ENCODE measurements around the gene MBNL3. TPM values are rescaled to one million over a fixed set of nuclear protein-coding genes. Genes with fewer than 3 reads are reported as not detected.
"Not testable (repeated sequence)": the region's sequence is repeated elsewhere in the genome, so short reads cannot be mapped to it uniquely, and the experiment has no call there.

MBNL3 gene
- total RNA-seq, 2 experiments from 2014 or later, result 30.0 TPM

- Mint-ChIP-seq H3K27ac (peak overlapping the region; percentile 15), H3K4me1 (ENCODE audit: low read depth) (peaks cover 20% of the 10 kb centered on the region), H3K4me3 (no peak overlapping the region), H3K9me3 (ENCODE audit: insufficient read depth) (no peaks in the 10 kb centered on the region), H3K27me3 (ENCODE audit: low read depth) (no peaks in the 10 kb centered on the region), H3K36me3 (ENCODE audit: low read depth) (peaks cover 2% of the 10 kb centered on the region)
- ATAC-seq, result no peak
- no peak for DNase-seq
- POLR2A ChIA-PET, result no interaction called here
- CTCF ChIA-PET, result no interaction called here
These were observed 14.1 kb downstream of the MBNL3 start for GRCh38 chrX:132474544-132475248.

GRCh38 chrX:132472397-132472796 lies 16.4 kb downstream of the MBNL3 start:
- Mint-ChIP-seq H3K4me1 (ENCODE audit: low read depth) (peaks cover 20% of the 10 kb centered on the region), H3K36me3 (ENCODE audit: low read depth) (peaks cover 2% of the 10 kb centered on the region), H3K4me3 (no peak overlapping the region), H3K27ac (no peak overlapping the region), H3K9me3 (ENCODE audit: insufficient read depth) (no peaks in the 10 kb centered on the region), H3K27me3 (ENCODE audit: low read depth) (no peaks in the 10 kb centered on the region)
- DNase-seq (no peak), ATAC-seq (no peak)
- ChIA-PET CTCF (interaction anchor here (1.4 kb wide), 1 partner anchor 180 kb away, joined by 4 read pairs; no protein-coding TSS in a partner anchor), POLR2A (no interaction called here)

- H3K4me1 Mint-ChIP-seq (ENCODE audit: low read depth), result peaks cover 17% of the 10 kb centered on the region
These were observed 18.0 kb downstream of the MBNL3 start for GRCh38 chrX:132470831-132471230.

GRCh38 chrX:132470179-132470578 lies 18.7 kb downstream of the MBNL3 start:
- ChIA-PET CTCF (no interaction called here), POLR2A (no interaction called here)
- no peak for DNase-seq
- Mint-ChIP-seq H3K4me1 (ENCODE audit: low read depth) (peaks cover 11% of the 10 kb centered on the region), H3K27ac (no peak overlapping the region), H3K36me3 (ENCODE audit: low read depth) (peaks cover 2% of the 10 kb centered on the region), H3K27me3 (ENCODE audit: low read depth) (no peaks in the 10 kb centered on the region), H3K4me3 (no peak overlapping the region), H3K9me3 (ENCODE audit: insufficient read depth) (no peaks in the 10 kb centered on the region)
- no peak for ATAC-seq

More at GRCh38 chrX:132470831-132471230, 18.0 kb downstream of the MBNL3 start:
- Mint-ChIP-seq H3K9me3 (ENCODE audit: insufficient read depth) (no peaks in the 10 kb centered on the region), H3K27ac (no peak overlapping the region), H3K4me3 (no peak overlapping the region), H3K36me3 (ENCODE audit: low read depth) (peaks cover 2% of the 10 kb centered on the region), H3K27me3 (ENCODE audit: low read depth) (no peaks in the 10 kb centered on the region)
- ChIA-PET CTCF (interaction anchor here (1.4 kb wide), 1 partner anchor 178 kb away, joined by 4 read pairs; no protein-coding TSS in a partner anchor), POLR2A (no interaction called here)
- DNase-seq (no peak), ATAC-seq (no peak)

- POLR2A ChIA-PET, result no interaction called here
- Mint-ChIP-seq H3K4me1 (ENCODE audit: low read depth) (no peaks in the 10 kb centered on the region), H3K36me3 (ENCODE audit: low read depth) (no peaks in the 10 kb centered on the region)
These were observed 20.4 kb downstream of the MBNL3 start for GRCh38 chrX:132468454-132468853.

GRCh38 chrX:132467989-132468388 lies 20.8 kb downstream of the MBNL3 start:
- no peak overlapping the region for H3K4me3 Mint-ChIP-seq
- ATAC-seq (no peak), DNase-seq (no peak)
- CTCF ChIA-PET, result no interaction called here
- no peaks in the 10 kb centered on the region for H3K9me3 Mint-ChIP-seq (ENCODE audit: insufficient read depth)
- H3K4me1 Mint-ChIP-seq (ENCODE audit: low read depth), result no peaks in the 10 kb centered on the region
- POLR2A ChIA-PET, result no interaction called here
- H3K36me3 Mint-ChIP-seq (ENCODE audit: low read depth), result no peaks in the 10 kb centered on the region
- H3K27me3 Mint-ChIP-seq (ENCODE audit: low read depth), result no peaks in the 10 kb centered on the region
- no peak overlapping the region for H3K27ac Mint-ChIP-seq

More at GRCh38 chrX:132468454-132468853, 20.4 kb downstream of the MBNL3 start:
- Mint-ChIP-seq H3K27me3 (ENCODE audit: low read depth) (no peaks in the 10 kb centered on the region), H3K4me3 (no peak overlapping the region), H3K9me3 (ENCODE audit: insufficient read depth) (no peaks in the 10 kb centered on the region), H3K27ac (no peak overlapping the region)
- CTCF ChIA-PET, result no interaction called here
- DNase-seq (no peak), ATAC-seq (no peak)

GRCh38 chrX:132467026-132467425 lies 21.8 kb downstream of the MBNL3 start:
- DNase-seq (no peak), ATAC-seq (no peak)
- POLR2A ChIA-PET, result no interaction called here
- H3K27me3 Mint-ChIP-seq (ENCODE audit: low read depth), result no peaks in the 10 kb centered on the region
- H3K27ac Mint-ChIP-seq, result no peak overlapping the region
- H3K4me1 Mint-ChIP-seq (ENCODE audit: low read depth), result no peaks in the 10 kb centered on the region
- no peaks in the 10 kb centered on the region for H3K36me3 Mint-ChIP-seq (ENCODE audit: low read depth)
- CTCF ChIA-PET, result no interaction called here
- no peaks in the 10 kb centered on the region for H3K9me3 Mint-ChIP-seq (ENCODE audit: insufficient read depth)
- no peak overlapping the region for H3K4me3 Mint-ChIP-seq

GRCh38 chrX:132463411-132463810 lies 25.4 kb downstream of the MBNL3 start:
- DNase-seq, result peak; percentile 21
- POLR2A ChIA-PET, result no interaction called here
- no peak for ATAC-seq
- H3K4me3 Mint-ChIP-seq, result no peak overlapping the region
- H3K9me3 Mint-ChIP-seq (ENCODE audit: insufficient read depth), result no peaks in the 10 kb centered on the region
- H3K4me1 Mint-ChIP-seq (ENCODE audit: low read depth), result no peaks in the 10 kb centered on the region
- H3K27ac Mint-ChIP-seq, result no peak overlapping the region
- no peaks in the 10 kb centered on the region for H3K36me3 Mint-ChIP-seq (ENCODE audit: low read depth)
- no peaks in the 10 kb centered on the region for H3K27me3 Mint-ChIP-seq (ENCODE audit: low read depth)
- CTCF ChIA-PET, result interaction anchor here (1.1 kb wide), 1 partner anchor 170 kb away, joined by 5 read pairs; no protein-coding TSS in a partner anchor

- Mint-ChIP-seq H3K4me3 (no peak overlapping the region), H3K27ac (no peak overlapping the region), H3K9me3 (ENCODE audit: insufficient read depth) (no peaks in the 10 kb centered on the region), H3K27me3 (ENCODE audit: low read depth) (no peaks in the 10 kb centered on the region), H3K36me3 (ENCODE audit: low read depth) (no peaks in the 10 kb centered on the region), H3K4me1 (ENCODE audit: low read depth) (no peaks in the 10 kb centered on the region)
- CTCF ChIA-PET, result interaction anchor here (0.9 to 1.5 kb wide), 2 partner anchors 18 to 169 kb away, joined by 3 to 5 read pairs; no protein-coding TSS in a partner anchor
- POLR2A ChIA-PET, result no interaction called here
- no peak for DNase-seq
- ATAC-seq, result no peak
These were observed 27.0 kb downstream of the MBNL3 start for GRCh38 chrX:132461886-132462285.

- H3K36me3 Mint-ChIP-seq (ENCODE audit: low read depth), result peaks cover 17% of the 10 kb centered on the region
- DNase-seq (no peak), ATAC-seq (no peak)
- CTCF ChIA-PET, result no interaction called here
- no peaks in the 10 kb centered on the region for H3K27me3 Mint-ChIP-seq (ENCODE audit: low read depth)
- no peak overlapping the region for H3K27ac Mint-ChIP-seq
- peaks cover 4% of the 10 kb centered on the region for H3K9me3 Mint-ChIP-seq (ENCODE audit: insufficient read depth)
- H3K4me3 Mint-ChIP-seq, result no peak overlapping the region
- POLR2A ChIA-PET, result no interaction called here
- H3K4me1 Mint-ChIP-seq (ENCODE audit: low read depth), result no peaks in the 10 kb centered on the region
These were observed 35.8 kb downstream of the MBNL3 start for GRCh38 chrX:132452911-132453550.

- H3K27ac Mint-ChIP-seq, CTCF ChIA-PET: not testable (repeated sequence)
These were observed 42.9 kb downstream of the MBNL3 start for GRCh38 chrX:132445909-132446308.

GRCh38 chrX:132444936-132445335 lies 43.9 kb downstream of the MBNL3 start:
- CTCF ChIA-PET, result no interaction called here
- no peak for DNase-seq
- Mint-ChIP-seq H3K4me1 (ENCODE audit: low read depth) (no peaks in the 10 kb centered on the region), H3K9me3 (ENCODE audit: insufficient read depth) (no peaks in the 10 kb centered on the region), H3K27me3 (ENCODE audit: low read depth) (no peaks in the 10 kb centered on the region), H3K36me3 (ENCODE audit: low read depth) (peaks cover 5% of the 10 kb centered on the region), H3K4me3 (no peak overlapping the region), H3K27ac (no peak overlapping the region)
- no peak for ATAC-seq
- POLR2A ChIA-PET, result no interaction called here

More at GRCh38 chrX:132445909-132446308, 42.9 kb downstream of the MBNL3 start:
- DNase-seq; H3K9me3 Mint-ChIP-seq (ENCODE audit: insufficient read depth); H3K4me3 Mint-ChIP-seq; ATAC-seq; H3K4me1 Mint-ChIP-seq (ENCODE audit: low read depth); H3K27me3 Mint-ChIP-seq (ENCODE audit: low read depth); POLR2A ChIA-PET: not testable (repeated sequence)
- peaks cover 11% of the 10 kb centered on the region for H3K36me3 Mint-ChIP-seq (ENCODE audit: low read depth)

Data from activated CD8-positive, alpha-beta T cell treated with anti-CD3 and anti-CD28 coated beads, Interleukin-2, amount 10 ng/mL, durations not matched to agents 7 days and 5 days (primary cell).